Osteocyte (in vitro differentiated cells): ENCODE results near the gene ZMYND8. TPM values are rescaled to one million over a fixed set of nuclear protein-coding genes. Genes with fewer than 3 reads are reported as not detected.

Experiments used
- DNase-seq: peaks from one replicate; pipeline ENCODE4 v3.0.0; 2021; ENCODE audit warnings: mixed read lengths; ENCODE audit not compliant: unreplicated experiment; ENCODE audit errors: extremely low spot score
- H3K27ac Mint-ChIP-seq: one replicate; pipeline ENCODE4 v1.8.0; 2021; ENCODE audit warnings: mild to moderate bottlenecking, mixed read lengths; ENCODE audit not compliant: unreplicated experiment
- H3K27me3 Mint-ChIP-seq: one replicate; pipeline ENCODE4 v1.8.0; 2021; ENCODE audit warnings: mixed read lengths; ENCODE audit not compliant: unreplicated experiment
- H3K36me3 Mint-ChIP-seq: one replicate; pipeline ENCODE4 v1.8.0; 2021; ENCODE audit warnings: mixed read lengths; ENCODE audit not compliant: unreplicated experiment
- H3K4me1 Mint-ChIP-seq: one replicate; pipeline ENCODE4 v1.8.0; 2021; ENCODE audit warnings: mixed read lengths; ENCODE audit not compliant: unreplicated experiment
- H3K4me3 Mint-ChIP-seq: one replicate; pipeline ENCODE4 v1.8.0; 2021; ENCODE audit warnings: mild to moderate bottlenecking, moderate library complexity, mixed read lengths; ENCODE audit not compliant: unreplicated experiment
- H3K9me3 Mint-ChIP-seq: one replicate; pipeline ENCODE4 v1.8.0; 2021; ENCODE audit warnings: mixed read lengths; ENCODE audit not compliant: unreplicated experiment
- CTCF ChIP-seq: fragments of 200-600 bp; sonication (generic); IDR thresholded peaks from 2 replicates; pipeline ENCODE4 v1.5.0; 2021; ENCODE audit warnings: antibody characterized with exemption, mild to moderate bottlenecking, moderate library complexity
- total RNA-seq: library from RNA; stranded (reverse); gene quantifications from 2 replicates; pipeline ENCODE4 v1.2.1, GENCODE V29; 2021

ZMYND8 gene
- total RNA-seq, 1 donor from 2014 or later: 96.5 TPM

- Mint-ChIP-seq H3K36me3 (peaks cover 5% of the 10 kb centered on the region), H3K9me3 (no peaks in the 10 kb centered on the region), H3K27me3 (no peaks in the 10 kb centered on the region), H3K4me1 (peaks cover 85% of the 10 kb centered on the region), H3K4me3 (peak overlapping the region; percentile 70), H3K27ac (peak overlapping the region; percentile 99)
- TF ChIP-seq CTCF: no peak
- peak; percentile 86 for DNase-seq
Observed at GRCh38 chr20:47319517-47320252, 36.8 kb downstream of the ZMYND8 start.

GRCh38 chr20:47318586-47319516, 37.6 kb downstream of the ZMYND8 start:
- Mint-ChIP-seq H3K4me3 (peak overlapping the region; percentile 70), H3K4me1 (peaks cover 88% of the 10 kb centered on the region), H3K36me3 (peaks cover 3% of the 10 kb centered on the region), H3K27ac (peak overlapping the region; percentile 99), H3K27me3 (no peaks in the 10 kb centered on the region), H3K9me3 (no peaks in the 10 kb centered on the region)
- DNase-seq: no peak
- TF ChIP-seq CTCF: no peak

- Mint-ChIP-seq H3K9me3 (no peaks in the 10 kb centered on the region), H3K27me3 (no peaks in the 10 kb centered on the region), H3K27ac (peak overlapping the region; percentile 99), H3K36me3 (no peaks in the 10 kb centered on the region), H3K4me1 (peaks cover 81% of the 10 kb centered on the region), H3K4me3 (peak overlapping the region; percentile 70)
- TF ChIP-seq CTCF: no peak
- DNase-seq: no peak
Observed at GRCh38 chr20:47318027-47318585, 38.4 kb downstream of the ZMYND8 start.

- Mint-ChIP-seq H3K9me3 (no peaks in the 10 kb centered on the region), H3K4me3 (peak overlapping the region; percentile 70), H3K27ac (peak overlapping the region; percentile 99), H3K36me3 (peaks cover 3% of the 10 kb centered on the region), H3K4me1 (peaks cover 80% of the 10 kb centered on the region), H3K27me3 (no peaks in the 10 kb centered on the region)
- no peak for TF ChIP-seq CTCF
- DNase-seq: peak; percentile 87
Observed at GRCh38 chr20:47317127-47317895, 39.2 kb downstream of the ZMYND8 start.
